HL-60 (cell line): ENCODE data around the gene ELL2.

Experiments
- CTCF ChIP-seq: IDR thresholded peaks from one replicate; pipeline ENCODE4 v1.5.1; 2011; ENCODE audit warnings: low read length, control low read depth, inconsistent platforms; ENCODE audit not compliant: insufficient read depth
- GABPA ChIP-seq: IDR thresholded peaks from 2 replicates; pipeline ENCODE4 v1.6.1; 2012; ENCODE audit warnings: low read depth
- POLR2AphosphoS5 ChIP-seq: IDR thresholded peaks from 2 replicates; pipeline ENCODE4 v1.6.1; 2012; ENCODE audit warnings: low read depth
- REST ChIP-seq: IDR thresholded peaks from 2 replicates; pipeline ENCODE4 v1.6.1; 2012; ENCODE audit warnings: low read depth; ENCODE audit not compliant: insufficient replicate concordance

- TF ChIP-seq CTCF (no peak), GABPA (no peak), REST (no peak), POLR2AphosphoS5 (no peak)
Measured at GRCh38 chr5:95925378-95925744, 36.3 kb downstream of the ELL2 start.
